ENCODE measurements around the gene UNC79. TPM values are rescaled to one million over a fixed set of nuclear protein-coding genes. Genes with fewer than 3 reads are reported as not detected.

UNC79 gene
- total RNA-seq, 2 experiments from 2014 or later, result 0.02 TPM; not detected in 1

- ChIA-PET CTCF (no interaction called here), POLR2A (no interaction called here)
Observed at GRCh38 chr14:93719256-93719655, 288.5 kb downstream of the UNC79 start.

- ChIA-PET CTCF (no interaction called here), POLR2A (no interaction called here)
Observed at GRCh38 chr14:93720076-93720815, 289.5 kb downstream of the UNC79 start.

- POLR2A ChIA-PET, result no interaction called here
- CTCF ChIA-PET, result no interaction called here
Observed at GRCh38 chr14:93720981-93721483, 290.3 kb downstream of the UNC79 start.

GRCh38 chr14:93723001-93723400, 292.3 kb downstream of the UNC79 start:
- ChIA-PET POLR2A (no interaction called here), CTCF (no interaction called here)

- ChIA-PET CTCF (no interaction called here), POLR2A (no interaction called here)
Observed at GRCh38 chr14:93725002-93725582, 294.4 kb downstream of the UNC79 start.

GRCh38 chr14:93725993-93726392, 295.3 kb downstream of the UNC79 start:
- ChIA-PET POLR2A (no interaction called here), CTCF (no interaction called here)

- POLR2A ChIA-PET, result no interaction called here
- CTCF ChIA-PET, result no interaction called here
Observed at GRCh38 chr14:93727039-93727740, 296.5 kb downstream of the UNC79 start.

DNA sequence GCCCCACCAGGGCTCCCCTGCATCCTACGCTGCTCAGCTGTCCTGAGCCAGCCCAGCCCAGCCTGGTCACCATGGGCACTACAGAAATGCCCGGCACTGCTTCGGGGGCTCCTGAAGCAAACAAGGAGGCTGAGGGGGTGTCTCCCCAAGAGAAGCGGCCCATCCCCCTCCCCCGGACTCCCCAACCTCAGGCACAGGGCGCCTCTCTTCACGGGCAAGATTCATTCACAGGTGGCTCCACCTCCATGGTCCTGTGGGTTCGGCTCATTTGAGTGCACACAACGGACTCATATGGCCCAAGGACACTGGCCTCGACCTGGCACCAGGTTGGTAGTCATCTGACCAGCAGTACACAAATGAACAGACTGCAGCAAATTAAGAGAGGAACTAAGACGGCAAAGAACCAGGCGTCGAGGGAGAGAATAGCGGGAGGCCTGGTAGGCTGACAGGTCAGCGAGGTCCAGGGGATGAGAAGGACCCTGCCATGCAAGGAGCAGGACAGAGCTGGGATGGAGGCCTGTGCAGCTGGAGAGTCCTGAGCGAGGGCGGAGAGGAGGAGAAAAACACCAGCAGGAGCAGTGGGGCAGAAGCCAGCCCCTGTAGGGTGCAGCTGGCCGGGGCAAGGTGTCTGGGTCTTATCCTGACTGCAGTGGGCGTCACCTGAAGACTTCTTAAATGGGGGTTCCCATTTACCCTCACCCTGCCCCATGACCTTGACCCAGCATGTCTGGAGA, 297.3 kb downstream of the UNC79 start:
- POLR2A ChIA-PET, result no interaction called here
- CTCF ChIA-PET, result no interaction called here

DNA sequence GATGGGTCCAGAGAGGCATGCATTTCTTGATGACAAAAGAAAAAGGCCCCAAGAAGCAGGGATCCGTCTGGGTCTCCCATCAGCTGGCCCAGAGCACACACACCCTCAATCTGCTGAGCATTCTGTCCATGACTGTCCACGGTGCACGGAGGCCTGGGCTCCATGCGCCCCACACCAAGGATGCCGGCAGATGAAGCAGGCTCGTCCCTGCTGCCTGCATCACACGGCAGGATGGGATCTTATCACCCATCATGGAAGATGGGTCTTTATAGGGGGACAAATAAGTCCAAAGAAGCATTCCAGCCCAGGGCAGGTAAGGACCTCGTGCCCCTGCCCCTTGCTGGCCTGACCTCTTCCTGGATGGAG, 297.9 kb downstream of the UNC79 start:
- ChIA-PET CTCF (no interaction called here), POLR2A (no interaction called here)

DNA sequence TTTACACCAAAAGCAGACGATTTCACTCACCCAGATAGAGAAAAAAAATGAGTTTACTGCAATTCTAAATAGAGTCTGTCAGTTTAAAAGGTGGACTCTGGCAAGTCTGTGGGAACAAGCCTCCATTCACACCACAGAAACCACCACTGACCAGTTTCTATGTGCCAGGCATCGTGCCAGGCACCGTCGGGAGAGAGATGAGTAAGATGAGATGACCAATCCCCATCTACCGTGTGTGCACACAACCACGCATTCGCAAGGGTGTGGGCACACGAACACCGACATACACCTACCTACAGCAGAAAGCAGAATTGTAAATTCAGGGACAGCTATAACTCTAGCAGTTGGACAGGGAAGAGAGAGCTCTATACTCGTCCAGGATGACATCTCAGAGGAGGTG, 299.3 kb downstream of the UNC79 start:
- POLR2A ChIA-PET, result no interaction called here
- CTCF ChIA-PET, result no interaction called here

DNA sequence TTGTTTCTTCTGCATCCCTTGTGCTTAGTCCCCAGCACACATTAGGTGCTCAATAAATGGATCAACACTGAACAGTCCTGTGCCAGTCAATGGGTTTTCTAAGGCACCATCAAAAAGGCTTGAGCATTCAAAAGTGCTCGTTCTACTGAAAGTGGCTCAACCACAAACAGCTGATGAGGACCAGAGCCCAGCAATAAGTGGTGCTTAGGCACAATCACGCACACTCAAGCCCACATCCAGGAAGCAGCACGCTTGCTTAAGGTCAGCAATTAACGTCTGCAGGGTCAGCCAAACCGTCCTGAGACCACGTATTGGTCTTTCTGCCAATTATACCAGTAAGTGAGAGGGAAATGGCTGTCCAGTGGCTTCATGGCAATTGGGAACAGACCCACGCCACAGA, 301.0 kb downstream of the UNC79 start:
- ChIA-PET POLR2A (no interaction called here), CTCF (no interaction called here)

- ChIA-PET CTCF (no interaction called here), POLR2A (no interaction called here)
Observed at GRCh38 chr14:93732524-93732923, 301.8 kb downstream of the UNC79 start.

DNA sequence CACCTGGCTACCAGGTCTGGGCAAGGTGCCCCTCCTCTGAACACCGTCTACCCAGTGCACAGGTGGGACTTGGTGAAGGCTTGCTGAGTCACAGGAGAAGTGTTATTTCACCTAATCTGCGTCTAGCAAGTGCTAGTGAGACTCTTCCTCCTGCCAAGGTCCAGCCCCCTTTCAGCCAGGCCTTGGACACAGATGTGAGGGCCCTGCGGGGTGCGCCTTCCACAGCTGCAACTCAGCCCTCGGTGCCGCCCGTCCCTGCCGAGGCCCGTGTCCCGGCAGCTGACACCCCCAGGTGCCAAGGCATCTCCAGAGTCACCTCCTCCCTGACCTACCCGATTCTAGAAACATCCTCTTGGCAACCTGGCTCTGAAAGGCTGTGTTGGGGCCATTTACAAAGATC, 302.5 kb downstream of the UNC79 start:
- ChIA-PET POLR2A (no interaction called here), CTCF (no interaction called here)

GRCh38 chr14:93733631-93734030, 302.9 kb downstream of the UNC79 start:
- ChIA-PET CTCF (no interaction called here), POLR2A (no interaction called here)

DNA sequence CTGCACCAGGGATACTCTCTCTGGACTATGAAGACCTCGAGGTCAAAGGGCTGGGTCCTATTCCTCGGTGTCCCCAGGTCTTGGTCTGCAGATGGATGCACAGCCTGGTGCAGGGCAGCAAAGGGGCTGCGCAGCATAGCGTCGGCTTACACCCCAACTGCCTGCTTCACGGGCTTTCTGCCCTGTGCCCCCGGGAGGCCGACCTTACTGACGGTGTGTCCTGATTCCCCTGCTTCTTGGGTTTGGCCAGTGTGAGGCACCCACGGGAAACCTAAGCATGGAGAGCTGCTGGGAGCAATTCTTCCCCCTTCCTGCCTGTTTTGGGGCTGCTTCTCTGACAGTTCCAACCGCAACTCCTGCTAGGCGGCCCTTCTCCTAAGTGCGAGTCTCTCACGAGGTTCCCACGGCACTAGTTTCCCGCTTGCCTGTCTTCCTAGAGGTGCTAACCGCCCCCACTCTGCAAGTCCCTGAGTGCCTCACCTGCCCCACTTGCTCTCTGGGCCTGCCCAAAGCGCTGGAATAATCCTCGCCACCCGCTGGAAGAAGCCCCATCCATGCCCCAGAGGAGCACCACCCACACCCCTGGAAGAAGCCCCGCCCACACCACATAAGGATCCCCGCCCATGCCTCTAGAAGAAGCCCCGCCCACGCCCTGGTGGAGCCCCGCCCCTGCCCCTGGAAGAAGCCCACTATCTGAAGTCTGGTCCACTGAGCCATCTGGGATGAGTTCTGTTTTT, 303.5 kb downstream of the UNC79 start:
- POLR2A ChIA-PET, result no interaction called here
- CTCF ChIA-PET, result no interaction called here

DNA sequence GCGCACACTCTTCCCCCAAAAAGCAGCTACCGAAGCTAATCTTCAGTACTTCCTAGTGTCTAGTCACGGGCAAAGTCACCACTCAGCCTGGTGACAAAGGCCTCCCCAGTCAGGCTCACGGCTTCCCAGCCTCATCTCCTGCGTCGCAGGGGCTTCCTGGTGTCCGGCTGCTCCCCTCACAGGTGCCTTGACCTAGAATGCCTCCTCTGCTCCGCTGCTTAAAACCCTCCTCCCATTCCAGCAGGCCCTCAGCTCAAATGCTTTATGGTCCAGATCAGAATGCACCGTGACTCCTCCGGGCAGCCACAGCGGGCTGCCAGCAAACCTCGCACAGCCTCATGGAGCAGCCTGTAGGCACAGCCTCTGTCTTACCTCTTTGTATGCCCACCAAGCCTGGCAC, 304.5 kb downstream of the UNC79 start:
- POLR2A ChIA-PET, result no interaction called here

DNA sequence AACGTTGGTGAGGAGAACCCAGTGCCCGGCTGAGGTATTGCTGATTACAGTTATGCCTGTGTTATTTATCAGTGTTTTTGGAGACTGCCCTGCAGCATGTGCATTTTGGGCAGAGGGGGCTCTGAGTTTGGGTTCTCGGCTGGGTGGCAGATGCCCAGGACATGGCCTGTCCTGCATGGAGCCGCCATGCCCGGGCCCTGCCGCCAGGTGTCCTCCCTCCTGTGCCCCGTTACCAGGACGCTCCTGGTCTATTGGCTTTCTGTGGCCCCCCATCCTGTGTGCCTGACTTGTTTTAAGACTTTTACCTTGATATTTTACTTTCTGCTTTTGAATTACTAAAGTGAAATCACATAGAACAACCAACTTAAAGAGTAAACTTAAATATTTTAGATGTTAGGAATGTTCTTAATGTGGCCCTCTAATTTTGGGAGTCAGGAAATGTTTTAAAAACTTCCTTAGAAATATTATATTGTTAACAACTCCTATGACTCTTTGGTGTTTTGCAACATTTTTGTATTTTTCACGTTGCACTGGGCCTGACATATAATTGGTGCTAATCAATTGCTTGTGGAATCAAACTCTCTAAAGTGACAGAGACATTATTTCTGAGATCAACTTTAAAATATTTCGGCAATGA, 305.8 kb downstream of the UNC79 start:
- ChIA-PET POLR2A (no interaction called here), CTCF (no interaction called here)

More for the DNA sequence above, 304.5 kb downstream of the UNC79 start:
- CTCF ChIA-PET, result no interaction called here

DNA sequence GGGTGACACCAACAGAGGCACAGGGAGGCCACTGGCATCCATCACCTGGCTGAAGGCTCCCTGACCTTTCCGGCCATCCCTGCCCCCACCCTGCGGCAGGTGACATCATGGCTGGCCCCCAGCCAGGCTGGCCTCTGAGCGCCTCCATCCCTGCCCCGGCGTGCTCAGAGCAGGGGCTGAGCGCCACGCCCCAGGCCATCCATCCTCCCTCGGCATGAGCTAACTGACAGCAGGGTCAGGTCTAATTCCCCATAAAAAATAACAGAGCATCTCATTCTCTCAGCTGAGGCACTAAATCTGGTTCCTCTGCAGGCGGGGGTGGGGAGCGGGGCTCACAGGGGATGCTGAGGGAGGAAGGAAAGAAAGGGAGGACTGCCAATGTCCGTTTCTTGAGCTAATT, 306.9 kb downstream of the UNC79 start:
- ChIA-PET POLR2A (no interaction called here), CTCF (no interaction called here)

GRCh38 chr14:93741556-93742230, 311.0 kb downstream of the UNC79 start:
- ChIA-PET CTCF (no interaction called here), POLR2A (no interaction called here)

All from activated CD8-positive, alpha-beta memory T cell treated with anti-CD3 and anti-CD28 coated beads for 36 hours (primary cell).